Measurements from ENCODE around the gene ACSL5. TPM values are rescaled to one million over a fixed set of nuclear protein-coding genes. Genes with fewer than 3 reads are reported as not detected.
A peak's percentile ranks its signal among the peaks of the same experiment; 100 is the strongest.

Gene ACSL5
- polyA plus RNA-seq, 1 of the 3 experiments (the other 2 are of a cell fraction), result 0.08 TPM

- Histone ChIP-seq H3K27me3 (ENCODE audit: insufficient read depth) (no peaks in the 10 kb centered on the region), H3K4me1 (ENCODE audit: control insufficient read depth in 1 of 2, insufficient read depth in 2 of 2, low read depth in 1 of 2, low read length in 1 of 2) (peaks cover 0 to 20% of the 10 kb centered on the region in 2 experiments; a peak in 1 of 4 replicates), H3F3A (replicated peaks; ENCODE audit: insufficient read depth) (no peaks in the 10 kb centered on the region), H3K36me3 (replicated peaks in 1 of 2; ENCODE audit: control insufficient read depth in 1 of 2, insufficient read depth in 2 of 2, low read length in 1 of 2) (no peaks in the 10 kb centered on the region), H3K79me2 (ENCODE audit: insufficient read depth) (no peaks in the 10 kb centered on the region), H3K4me3 (ENCODE audit: low read depth in 2 of 2, low read length in 1 of 2) (no peak overlapping the region), H3K27ac (ENCODE audit: low read depth in 2 of 2, low read length in 1 of 2) (peak overlapping the region in 1 of 2 experiments; percentile 22; a peak in 1 of 4 replicates), H4K20me1 (ENCODE audit: insufficient read depth) (no peaks in the 10 kb centered on the region), H3K9me2 (no peaks in the 10 kb centered on the region), H3K9me3 (no peaks in the 10 kb centered on the region), H3K9ac (no peak overlapping the region), H3K4me2 (no peak overlapping the region), H2AFZ (ENCODE audit: low read depth) (no peak overlapping the region)
- CTCF ChIA-PET, result interaction anchor here (1.0 to 1.2 kb wide), 3 partner anchors 12 to 94 kb away, joined by 3 read pairs; no protein-coding TSS in a partner anchor
- TF ChIP-seq RAD21 (IDR thresholded peaks at IDR 0.05; ENCODE audit: low read length) (no peak), NFIC (IDR thresholded peaks at IDR 0.05; ENCODE audit: borderline replicate concordance) (no peak), GATA2 (CRISPR knock-in tag; IDR thresholded peaks at IDR 0.05) (peak; percentile 19; the same call in 1 of the 2 replicates), TAF1 (IDR thresholded peaks at IDR 0.05; ENCODE audit: borderline replicate concordance, low read depth, low read length) (no peak), EP300 (IDR thresholded peaks at IDR 0.05; ENCODE audit: borderline replicate concordance in 1 of 2, low read depth in 1 of 2, low read length in 1 of 2) (peak in 1 of 2 experiments; percentile 72; a peak in 1 of 4 replicates), PBX3 (IDR thresholded peaks at IDR 0.05) (no peak), SMC3 (IDR thresholded peaks at IDR 0.05; ENCODE audit: low read depth, low read length) (no peak), CHD2 (IDR thresholded peaks at IDR 0.05; ENCODE audit: low read length, partially characterized antibody) (no peak)
- TF ChIP-seq, protein P1, sequence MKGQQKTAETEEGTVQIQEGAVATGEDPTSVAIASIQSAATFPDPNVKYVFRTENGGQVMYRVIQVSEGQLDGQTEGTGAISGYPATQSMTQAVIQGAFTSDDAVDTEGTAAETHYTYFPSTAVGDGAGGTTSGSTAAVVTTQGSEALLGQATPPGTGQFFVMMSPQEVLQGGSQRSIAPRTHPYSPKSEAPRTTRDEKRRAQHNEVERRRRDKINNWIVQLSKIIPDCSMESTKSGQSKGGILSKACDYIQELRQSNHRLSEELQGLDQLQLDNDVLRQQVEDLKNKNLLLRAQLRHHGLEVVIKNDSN (IDR thresholded peaks at IDR 0.05; ENCODE audit: borderline replicate concordance, low read depth), result no peak
- TF ChIP-seq, protein P2, sequence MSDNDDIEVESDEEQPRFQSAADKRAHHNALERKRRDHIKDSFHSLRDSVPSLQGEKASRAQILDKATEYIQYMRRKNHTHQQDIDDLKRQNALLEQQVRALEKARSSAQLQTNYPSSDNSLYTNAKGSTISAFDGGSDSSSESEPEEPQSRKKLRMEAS (IDR thresholded peaks at IDR 0.05; ENCODE audit: low read depth), result no peak
- DNase-seq, result peak; percentile 44
- POLR2A ChIA-PET, result no interaction called here
- 0% methylated on average over 2 of the region's 2 CpGs for WGBS (ENCODE audit: low lambda C conversion rate)
These were observed 33.3 kb upstream of the ACSL5 start for GRCh38 chr10:112340601-112341000.

- Histone ChIP-seq H3K4me3 (ENCODE audit: low read depth in 2 of 2, low read length in 1 of 2) (no peak overlapping the region), H3K9me3 (no peaks in the 10 kb centered on the region), H3K79me2 (ENCODE audit: insufficient read depth) (no peaks in the 10 kb centered on the region), H3K9me2 (no peaks in the 10 kb centered on the region), H3K36me3 (replicated peaks in 1 of 2; ENCODE audit: control insufficient read depth in 1 of 2, insufficient read depth in 2 of 2, low read length in 1 of 2) (no peaks in the 10 kb centered on the region), H3K4me1 (ENCODE audit: control insufficient read depth in 1 of 2, insufficient read depth in 2 of 2, low read depth in 1 of 2, low read length in 1 of 2) (peaks cover 0 to 20% of the 10 kb centered on the region in 2 experiments; a peak in 1 of 4 replicates), H3F3A (replicated peaks; ENCODE audit: insufficient read depth) (no peaks in the 10 kb centered on the region), H2AFZ (ENCODE audit: low read depth) (no peak overlapping the region), H3K4me2 (no peak overlapping the region), H3K27ac (ENCODE audit: low read depth in 2 of 2, low read length in 1 of 2) (peak overlapping the region in 1 of 2 experiments; percentile 20; a peak in 1 of 4 replicates), H4K20me1 (ENCODE audit: insufficient read depth) (no peaks in the 10 kb centered on the region), H3K9ac (no peak overlapping the region), H3K27me3 (ENCODE audit: insufficient read depth) (no peaks in the 10 kb centered on the region)
- 32% methylated on average over 5 of the region's 5 CpGs for WGBS (ENCODE audit: low lambda C conversion rate)
- TF ChIP-seq RCOR1 (IDR thresholded peaks at IDR 0.05; ENCODE audit: low read length), result no peak
- DNase-seq, result peak; percentile 66
- ChIA-PET POLR2A (interaction anchor here (0.6 kb wide), 1 partner anchor 198 kb away, joined by 3 read pairs; no protein-coding TSS in a partner anchor), CTCF (no interaction called here)
These were observed 30.7 kb upstream of the ACSL5 start for GRCh38 chr10:112343056-112343806.
